ENCODE results near the gene PCDH12. TPM values are rescaled to one million over a fixed set of nuclear protein-coding genes. Genes with fewer than 3 reads are reported as not detected.

PCDH12 gene
- total RNA-seq, 1 donor from 2014 or later: 7.6 TPM

DNA sequence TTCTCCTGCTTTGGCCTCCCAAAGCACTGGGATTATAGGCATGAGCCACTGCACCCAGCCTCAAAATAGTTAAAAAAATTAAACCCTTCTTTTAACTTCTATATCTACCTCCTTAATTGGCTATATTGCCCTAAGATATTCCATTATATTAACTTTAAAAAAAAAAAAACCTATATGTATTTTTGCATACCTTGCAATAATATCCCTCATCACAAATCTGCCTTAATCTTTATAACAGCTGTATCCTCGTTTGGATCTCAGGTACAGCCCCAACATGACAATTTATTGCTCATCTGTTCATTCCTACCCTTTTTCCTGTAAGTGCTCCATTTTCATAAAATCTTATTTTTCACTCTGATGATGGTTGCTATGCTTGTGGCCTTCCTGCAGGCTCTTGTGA is 42.2 kb upstream of the PCDH12 start:
- Histone ChIP-seq H3K36me3 (peaks cover 56% of the 10 kb centered on the region), H3K4me3 (no peak overlapping the region), H3K9me3 (replicated peaks) (no peaks in the 10 kb centered on the region), H3K4me1 (no peaks in the 10 kb centered on the region), H3K27me3 (ENCODE audit: low read depth) (no peaks in the 10 kb centered on the region), H3K27ac (replicated peaks) (no peak overlapping the region)
- intact Hi-C loops (cut with micrococcal nuclease): loop anchor here (10.0 kb wide), 1 partner anchor 705 kb away; no protein-coding TSS in a partner anchor
- no peak for DNase-seq
- TF ChIP-seq, protein P1, sequence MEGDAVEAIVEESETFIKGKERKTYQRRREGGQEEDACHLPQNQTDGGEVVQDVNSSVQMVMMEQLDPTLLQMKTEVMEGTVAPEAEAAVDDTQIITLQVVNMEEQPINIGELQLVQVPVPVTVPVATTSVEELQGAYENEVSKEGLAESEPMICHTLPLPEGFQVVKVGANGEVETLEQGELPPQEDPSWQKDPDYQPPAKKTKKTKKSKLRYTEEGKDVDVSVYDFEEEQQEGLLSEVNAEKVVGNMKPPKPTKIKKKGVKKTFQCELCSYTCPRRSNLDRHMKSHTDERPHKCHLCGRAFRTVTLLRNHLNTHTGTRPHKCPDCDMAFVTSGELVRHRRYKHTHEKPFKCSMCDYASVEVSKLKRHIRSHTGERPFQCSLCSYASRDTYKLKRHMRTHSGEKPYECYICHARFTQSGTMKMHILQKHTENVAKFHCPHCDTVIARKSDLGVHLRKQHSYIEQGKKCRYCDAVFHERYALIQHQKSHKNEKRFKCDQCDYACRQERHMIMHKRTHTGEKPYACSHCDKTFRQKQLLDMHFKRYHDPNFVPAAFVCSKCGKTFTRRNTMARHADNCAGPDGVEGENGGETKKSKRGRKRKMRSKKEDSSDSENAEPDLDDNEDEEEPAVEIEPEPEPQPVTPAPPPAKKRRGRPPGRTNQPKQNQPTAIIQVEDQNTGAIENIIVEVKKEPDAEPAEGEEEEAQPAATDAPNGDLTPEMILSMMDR (IDR thresholded peaks at IDR 0.05; ENCODE audit: borderline replicate concordance): no peak

DNA sequence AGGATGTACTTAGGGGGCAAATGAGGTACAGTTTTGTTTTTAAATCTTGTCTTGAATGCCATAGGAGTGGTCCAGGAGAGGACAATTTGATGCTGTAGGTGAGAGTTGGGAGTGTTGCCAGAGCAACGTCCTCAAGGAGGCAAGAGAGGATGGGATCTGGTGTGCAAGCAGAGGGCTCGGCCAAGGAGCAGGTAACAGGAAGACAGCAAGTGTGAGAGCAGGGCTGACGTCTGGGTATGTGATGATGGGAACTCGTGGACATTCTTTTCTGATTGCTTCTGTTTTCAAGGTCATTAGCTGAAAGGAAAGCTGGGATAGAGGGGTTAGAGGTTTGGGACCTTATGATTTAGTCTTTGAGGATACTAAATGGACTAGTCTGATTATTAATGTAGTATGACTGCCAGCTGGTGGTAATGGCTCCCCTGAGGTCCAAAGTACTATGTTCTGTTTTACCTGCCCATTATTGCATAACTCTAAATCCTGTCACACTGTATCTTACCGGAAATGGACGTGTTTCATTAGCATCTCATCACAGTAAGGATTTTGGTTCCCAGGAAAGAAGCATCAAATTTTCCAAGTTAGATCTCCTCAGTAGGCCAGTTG is 39.5 kb upstream of the PCDH12 start:
- no peak for DNase-seq
- peaks cover 61% of the 10 kb centered on the region for H3K36me3 ChIP-seq
- no peak overlapping the region for H3K4me3 ChIP-seq
- H3K27ac ChIP-seq (replicated peaks): no peak overlapping the region
- TF ChIP-seq, protein P1 (IDR thresholded peaks at IDR 0.05; ENCODE audit: borderline replicate concordance): no peak
- H3K9me3 ChIP-seq (replicated peaks): no peaks in the 10 kb centered on the region
- no peaks in the 10 kb centered on the region for H3K27me3 ChIP-seq (ENCODE audit: low read depth)
- H3K4me1 ChIP-seq: peaks cover 11% of the 10 kb centered on the region
- intact Hi-C loops (cut with micrococcal nuclease): no loop called here

DNA sequence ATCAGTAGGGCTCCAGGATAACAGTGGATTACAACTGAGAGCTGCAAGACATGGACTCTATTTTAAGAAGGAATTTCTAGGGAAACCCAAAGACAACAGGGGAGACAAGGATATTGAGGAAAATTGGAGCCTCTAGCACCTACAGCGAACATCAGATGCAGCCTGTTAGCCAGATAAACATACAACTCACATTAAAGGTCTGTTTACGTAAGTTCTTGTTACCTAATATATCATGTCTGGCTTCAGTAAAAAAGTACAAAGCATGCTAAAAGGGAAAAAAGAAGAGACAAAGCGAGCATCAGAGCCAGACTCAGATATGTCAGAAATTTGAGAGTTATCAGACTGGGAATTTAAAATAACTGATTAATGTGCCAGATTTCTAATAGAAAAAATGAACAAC is 37.7 kb upstream of the PCDH12 start:
- Histone ChIP-seq H3K27me3 (ENCODE audit: low read depth) (no peaks in the 10 kb centered on the region), H3K4me3 (no peak overlapping the region), H3K27ac (replicated peaks) (no peak overlapping the region), H3K36me3 (peaks cover 58% of the 10 kb centered on the region), H3K9me3 (replicated peaks) (no peaks in the 10 kb centered on the region), H3K4me1 (peaks cover 12% of the 10 kb centered on the region)
- intact Hi-C loops (cut with micrococcal nuclease): no loop called here
- no peak for DNase-seq
- TF ChIP-seq, protein P1 (IDR thresholded peaks at IDR 0.05; ENCODE audit: borderline replicate concordance): no peak

DNA sequence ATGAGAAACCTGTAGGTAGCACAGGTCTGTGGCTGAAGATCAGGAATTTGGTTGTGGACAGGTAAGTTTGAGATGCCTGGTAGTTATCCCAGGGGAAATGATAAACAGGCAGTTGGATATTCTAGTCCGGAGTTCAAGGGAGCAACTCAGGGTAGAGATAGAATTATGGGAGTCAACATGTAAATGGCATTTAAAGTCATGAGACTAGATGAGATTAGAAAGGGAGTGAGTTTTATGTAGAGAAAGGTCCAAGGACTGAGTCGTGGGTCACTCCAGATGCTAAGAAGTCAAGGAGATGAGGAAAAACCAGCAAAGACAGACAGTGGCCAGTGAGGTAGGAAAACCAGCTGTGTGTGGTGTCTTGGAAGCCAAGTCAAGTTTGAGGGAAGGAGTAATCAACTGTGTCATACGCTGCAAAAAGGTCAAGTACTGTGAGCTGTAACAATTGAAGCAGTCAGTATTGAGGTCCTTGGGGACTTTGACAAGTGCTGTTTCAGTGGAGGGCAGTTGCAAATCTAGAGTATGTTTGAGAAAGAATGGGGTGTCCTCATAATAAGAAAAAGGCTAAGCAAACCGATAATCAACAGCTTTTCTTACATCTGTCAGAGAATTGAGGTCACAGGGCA is 36.6 kb upstream of the PCDH12 start:
- no peaks in the 10 kb centered on the region for H3K9me3 ChIP-seq (replicated peaks)
- intact Hi-C loops (cut with micrococcal nuclease): loop anchor here (5.0 kb wide), 1 partner anchor 148 kb away; no protein-coding TSS in a partner anchor

DNA sequence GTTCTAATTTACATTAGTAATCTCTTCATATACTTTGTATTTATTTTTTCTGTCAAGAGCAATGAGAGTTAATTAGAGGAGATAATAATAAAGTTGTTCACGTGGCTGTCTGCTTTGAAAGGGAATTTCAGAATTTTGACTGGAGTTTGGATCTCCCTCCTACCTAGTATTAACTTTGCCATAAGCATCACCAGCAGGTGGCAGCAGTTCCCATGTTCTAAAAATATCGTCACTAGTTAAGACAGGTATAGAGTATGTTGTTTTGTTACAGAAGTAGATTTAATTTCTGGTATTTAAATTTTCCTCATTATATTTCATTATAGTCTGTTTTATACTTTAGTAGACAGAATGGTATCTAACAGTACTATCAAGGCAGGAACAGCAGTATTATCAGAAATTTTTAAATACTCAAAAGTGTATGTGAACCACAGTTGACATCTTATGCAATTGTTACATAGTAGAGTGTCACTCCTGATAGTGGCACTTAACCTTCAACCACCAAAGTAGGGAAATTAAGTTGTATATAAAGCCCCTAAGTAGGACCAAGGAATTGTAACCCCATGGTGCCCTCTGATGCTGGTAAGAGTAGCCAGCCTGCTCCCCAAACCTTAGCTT is 34.5 kb upstream of the PCDH12 start:
- Histone ChIP-seq H3K27ac (replicated peaks) (peak overlapping the region; percentile 17), H3K36me3 (peaks cover 77% of the 10 kb centered on the region), H3K9me3 (replicated peaks) (no peaks in the 10 kb centered on the region), H3K27me3 (ENCODE audit: low read depth) (no peaks in the 10 kb centered on the region), H3K4me3 (no peak overlapping the region), H3K4me1 (peaks cover 12% of the 10 kb centered on the region)
- TF ChIP-seq, protein P1 (IDR thresholded peaks at IDR 0.05; ENCODE audit: borderline replicate concordance): peak; percentile 83
- peak; percentile 55 for DNase-seq
- intact Hi-C loops (cut with micrococcal nuclease): loop anchor here (5.0 kb wide), 1 partner anchor 150 kb away; no protein-coding TSS in a partner anchor

More for the DNA sequence above, 36.6 kb upstream of the PCDH12 start:
- H3K27me3 ChIP-seq (ENCODE audit: low read depth): no peaks in the 10 kb centered on the region
- peaks cover 68% of the 10 kb centered on the region for H3K36me3 ChIP-seq
- no peak for DNase-seq
- TF ChIP-seq, protein P1 (IDR thresholded peaks at IDR 0.05; ENCODE audit: borderline replicate concordance): no peak
- H3K27ac ChIP-seq (replicated peaks): no peak overlapping the region
- H3K4me1 ChIP-seq: peaks cover 12% of the 10 kb centered on the region
- no peak overlapping the region for H3K4me3 ChIP-seq

Measured in left ventricle myocardium inferior (tissue), 1 donor.